ENCODE data around the gene CCDC7. TPM values are rescaled to one million over a fixed set of nuclear protein-coding genes. Genes with fewer than 3 reads are reported as not detected.
"Not testable (repeated sequence)": the region's sequence is repeated elsewhere in the genome, so short reads cannot be mapped to it uniquely, and the experiment has no call there.

Gene CCDC7
- total and polyA plus RNA-seq, 10 of the 15 experiments (the other 5 are each of a cell fraction or from before 2014, with no cell fraction given), result 1.8 to 5.6 (median 3.4) TPM

GRCh38 chr10:32795598-32796183 lies 349.8 kb downstream of the CCDC7 start (continued):
- TF ChIP-seq BCLAF1 (IDR thresholded peaks at IDR 0.05), result no peak
- no peak for TF ChIP-seq ELK1 (IDR thresholded peaks at IDR 0.05; ENCODE audit: low read depth, low read length)
- no peak for TF ChIP-seq RELA (IDR thresholded peaks at IDR 0.05; ENCODE audit: borderline replicate concordance, partially characterized antibody)
- no peak for TF ChIP-seq ZNF207 (IDR thresholded peaks at IDR 0.05; ENCODE audit: borderline replicate concordance)
- TF ChIP-seq BHLHE40 (IDR thresholded peaks at IDR 0.05; ENCODE audit: borderline replicate concordance in 1 of 2, low read depth in 2 of 2, low read length in 1 of 2), result no peak

GRCh38 chr10:32797393-32797792 lies 351.5 kb downstream of the CCDC7 start:
- intact Hi-C loops (cut with micrococcal nuclease; ENCODE audit: unreplicated experiment), result loop anchor here (5.0 kb wide), 1 partner anchor 360 kb away; no protein-coding TSS in a partner anchor
- CTCF ChIA-PET, result interaction anchor here (3.5 kb wide), 1 partner anchor 212 kb away, joined by 11 read pairs; no protein-coding TSS in a partner anchor

More at GRCh38 chr10:32797393-32797792, 351.5 kb downstream of the CCDC7 start:
- WGBS (ENCODE audit: insufficient coverage, insufficient replicate concordance, low lambda C conversion rate, missing lambda C conversion rate), result 35% methylated on average over 3 of the region's 3 CpGs
- RAD21 ChIA-PET (ENCODE audit: unreplicated experiment); ATAC-seq; H3K4me2 ChIP-seq (ENCODE audit: control insufficient read depth, insufficient read depth); H3K9me3 ChIP-seq (replicated peaks; ENCODE audit: control insufficient read depth, insufficient read depth, low read length); H3K79me2 ChIP-seq (ENCODE audit: control insufficient read depth, insufficient read depth, low read length); H3K9ac ChIP-seq (ENCODE audit: control insufficient read depth, insufficient read depth, low read length); H3K27ac ChIP-seq (ENCODE audit: control insufficient read depth, insufficient read depth); H4K20me1 ChIP-seq (ENCODE audit: control insufficient read depth, insufficient read depth); H3K4me3 ChIP-seq; BruUV-seq (replicated peaks); H3K4me1 ChIP-seq (ENCODE audit: control insufficient read depth, insufficient read depth, low read length); SMC1A ChIA-PET (ENCODE audit: uncharacterized antibody, unreplicated experiment); FAIRE-seq; DNase-seq (ENCODE audit: low read depth, low spot score); POLR2A ChIA-PET; H3K27me3 ChIP-seq (replicated peaks in 1 of 2; ENCODE audit: control insufficient read depth in 2 of 2, insufficient read depth in 2 of 2, low read length in 1 of 2); H2AFZ ChIP-seq (ENCODE audit: control insufficient read depth, low read depth, low read length); H3K36me3 ChIP-seq (ENCODE audit: control insufficient read depth in 2 of 2, insufficient read depth in 2 of 2, low read length in 1 of 2): not testable (repeated sequence)
- in situ Hi-C loops (cut with MboI), result loop anchor here (10.0 kb wide), 1 partner anchor 357 kb away; no protein-coding TSS in a partner anchor
